Liver (tissue), 9 donors: ENCODE data around the gene MECP2. TPM values are rescaled to one million over a fixed set of nuclear protein-coding genes. Genes with fewer than 3 reads are reported as not detected.

Experiments
- DNase-seq: peaks from one replicate; pipeline ENCODE4 v3.0.0-alpha.2; 2017; ENCODE audit warnings: low spot score
- H3K27ac ChIP-seq, 2 donors: one replicate each; pipeline ENCODE4 v1.7.0; 2013; ENCODE audit warnings: inconsistent platforms in 2 of 2, low read length in 2 of 2, control low read depth in 1 of 2, low read depth in 1 of 2, mild to moderate bottlenecking in 1 of 2
- H3K27me3 ChIP-seq, 4 donors: one replicate each; pipeline versions ENCODE4 v1.6.1 to v1.7.0; 2013; ENCODE audit warnings: low read length in 3 of 4, inconsistent platforms in 1 of 4, mild to moderate bottlenecking in 1 of 4, moderate library complexity in 1 of 4; ENCODE audit not compliant: control insufficient read depth in 4 of 4, insufficient read depth in 4 of 4
- H3K36me3 ChIP-seq, 4 donors: one replicate each; pipeline versions ENCODE4 v1.6.1 to v1.7.0; 2013; ENCODE audit warnings: low read length in 3 of 4, mild to moderate bottlenecking in 3 of 4, low read depth in 1 of 4, moderate library complexity in 1 of 4; ENCODE audit not compliant: control insufficient read depth in 4 of 4, insufficient read depth in 3 of 4
- H3K4me1 ChIP-seq, 4 donors: one replicate each; pipeline versions ENCODE4 v1.6.1 to v1.7.0; 2013; ENCODE audit warnings: low read length in 3 of 4, mild to moderate bottlenecking in 3 of 4, moderate library complexity in 1 of 4; ENCODE audit not compliant: control insufficient read depth in 4 of 4, insufficient read depth in 4 of 4
- H3K4me3 ChIP-seq, 3 donors: one replicate each; pipeline versions ENCODE4 v1.6.1 to v1.7.0; 2013; ENCODE audit warnings: low read length in 3 of 3, control low read depth in 1 of 3, low read depth in 1 of 3, mild to moderate bottlenecking in 1 of 3
- H3K9ac ChIP-seq, 2 donors: one replicate each; pipeline ENCODE4 v1.7.0; 2013; ENCODE audit warnings: low read length in 2 of 2, mild to moderate bottlenecking in 2 of 2, moderate library complexity in 2 of 2, control low read depth in 1 of 2, low read depth in 1 of 2
- H3K9me3 ChIP-seq, 4 donors: one replicate each; pipeline versions ENCODE4 v1.6.1 to v1.7.0; 2013; ENCODE audit warnings: low read length in 3 of 4; ENCODE audit not compliant: control insufficient read depth in 4 of 4
- ATF3 ChIP-seq: IDR thresholded peaks from 2 replicates; pipeline ENCODE4 v1.6.1; 2016; ENCODE audit warnings: antibody characterized with exemption
- EGR1 ChIP-seq, 2 donors: IDR thresholded peaks; 2 replicates each; pipeline ENCODE4 v1.6.1; 2016 to 2018; ENCODE audit warnings: antibody characterized with exemption in 2 of 2, low read depth in 2 of 2
- FOXA1 ChIP-seq: IDR thresholded peaks from 2 replicates; pipeline ENCODE4 v1.6.1; 2016; ENCODE audit warnings: antibody characterized with exemption
- FOXA2 ChIP-seq: IDR thresholded peaks from 2 replicates; pipeline ENCODE4 v1.6.1; 2016; ENCODE audit warnings: antibody characterized with exemption
- GABPA ChIP-seq, 2 donors: IDR thresholded peaks in 1 of 2; conservative IDR thresholded peaks in 1 of 2; 2 replicates each; pipeline ENCODE4 v1.6.1; 2016; ENCODE audit warnings: antibody characterized with exemption in 2 of 2, mild to moderate bottlenecking in 1 of 2, moderate library complexity in 1 of 2
- HNF4G ChIP-seq: IDR thresholded peaks from 2 replicates; pipeline ENCODE4 v1.6.1; 2016; ENCODE audit warnings: antibody characterized with exemption
- JUND ChIP-seq, 2 donors: IDR thresholded peaks; 2 replicates each; pipeline ENCODE4 v1.6.1; 2016; ENCODE audit warnings: antibody characterized with exemption in 2 of 2
- NR2F2 ChIP-seq: IDR thresholded peaks from 2 replicates; pipeline ENCODE4 v1.6.1; 2016; ENCODE audit warnings: antibody characterized with exemption
- RAD21 ChIP-seq, 2 donors: IDR thresholded peaks; 2 replicates each; pipeline ENCODE4 v1.6.1; 2016; ENCODE audit warnings: antibody characterized with exemption in 2 of 2, mild to moderate bottlenecking in 2 of 2
- RXRA ChIP-seq, 2 donors: IDR thresholded peaks; 2 replicates each; pipeline ENCODE4 v1.6.1; 2017 to 2018; ENCODE audit warnings: antibody characterized with exemption in 2 of 2, mild to moderate bottlenecking in 1 of 2
- SP1 ChIP-seq: IDR thresholded peaks from 2 replicates; pipeline ENCODE4 v1.6.1; 2018; ENCODE audit warnings: antibody characterized with exemption, mild to moderate bottlenecking
- TAF1 ChIP-seq: conservative IDR thresholded peaks from 2 replicates; pipeline ENCODE4 v1.6.1; 2016; ENCODE audit warnings: antibody characterized with exemption, mild to moderate bottlenecking
- ZBTB33 ChIP-seq: IDR thresholded peaks from 2 replicates; pipeline ENCODE4 v1.6.1; 2016; ENCODE audit warnings: antibody characterized with exemption
- WGBS: extraction: QIAGEN DNeasy Blood & Tissue Kit; methylation state at CpG from one replicate; pipeline ENCODE4 v1.1.7; 2013; 5-methylcytosine and 5-hydroxymethylcytosine counted together
- polyA plus RNA-seq, 2 donors: library from polyadenylated mRNA; stranded (reverse) in 1 of 2; unstranded in 1 of 2; fragments of 200-250 nt in 1 of 2; fragments of >200 nt in 1 of 2; fragmentation: Nextera tagmentation in 1 of 2; extraction: Ambion mirVana in 1 of 2; gene quantifications; one replicate each; pipeline versions ENCODE4 v1.2.1 to v1.2.3, GENCODE V29; 2013 to 2015
- total RNA-seq, 2 donors: library from RNA; depleted of rRNA; stranded (reverse); fragments of >200 nt; gene quantifications; one replicate each; pipeline ENCODE4 v1.2.3, GENCODE V29; 2014
- TF ChIP-seq, protein P1 (sequence below): IDR thresholded peaks from 2 replicates; pipeline ENCODE4 v1.6.1; 2016; ENCODE audit warnings: antibody characterized with exemption
- TF ChIP-seq, protein P2 (sequence below): fragments of 150-350 bp; IDR thresholded peaks from 2 replicates; pipeline ENCODE4 v1.5.1; 2017; ENCODE audit warnings: improper control_type of control experiment, low read depth, low read length; ENCODE audit not compliant: missing input control
- donor health status: healthy.
- donor health status: healthy.
- donor health status: healthy.
- donor health status: healthy.
- donor health status: healthy.

The MECP2 gene
- total and polyA plus RNA-seq, 4 donors, result 6.9 to 22.0 (median 10.0) TPM

GRCh38 chrX:154026136-154027021 is 71.1 kb downstream of the MECP2 start:
- 96% methylated on average over 21 of the region's 21 CpGs for WGBS
- TF ChIP-seq GABPA (IDR thresholded peaks at IDR 0.05 in 1 of 2, conservative IDR thresholded peaks at IDR 0.05 in 1 of 2) (no peak), FOXA1 (no peak), RXRA (IDR thresholded peaks at IDR 0.05) (no peak), HNF4G (no peak), TAF1 (no peak)
- H3K4me3 ChIP-seq, result no peak overlapping the region
- no peaks in the 10 kb centered on the region for H3K9me3 ChIP-seq
- no peak overlapping the region for H3K27ac ChIP-seq
- peaks cover 5 to 19% (median 15%) of the 10 kb centered on the region in 4 donors for H3K4me1 ChIP-seq
- H3K27me3 ChIP-seq, result no peaks in the 10 kb centered on the region
- H3K9ac ChIP-seq, result no peak overlapping the region
- peaks cover 4 to 6% (median 4%) of the 10 kb centered on the region in 4 donors for H3K36me3 ChIP-seq
- no peak for DNase-seq

DNA sequence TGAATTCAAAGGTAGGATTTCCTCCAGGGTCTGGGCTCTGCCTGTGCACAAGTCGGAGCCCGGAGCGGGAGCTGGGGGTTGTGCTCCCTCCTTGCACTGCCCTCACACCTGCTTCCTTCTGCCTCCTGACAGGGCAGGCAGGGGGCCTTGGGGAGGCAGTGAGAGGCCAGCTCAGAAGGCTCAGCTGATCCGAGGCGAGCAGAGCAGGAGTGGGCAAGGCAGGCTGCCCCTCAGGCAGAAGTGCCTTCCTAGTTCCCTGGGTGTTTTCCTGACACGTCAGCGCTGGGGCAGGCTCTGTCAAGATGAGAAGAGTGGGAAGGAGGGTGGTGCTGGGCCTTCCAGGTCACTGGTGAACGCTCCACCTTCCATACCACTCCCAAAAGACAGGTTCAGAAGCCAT is 72.3 kb downstream of the MECP2 start:
- WGBS, result 92% methylated on average over 8 of the region's 8 CpGs
- Histone ChIP-seq H3K4me3 (no peak overlapping the region), H3K9me3 (no peaks in the 10 kb centered on the region), H3K27me3 (no peaks in the 10 kb centered on the region), H3K9ac (no peak overlapping the region), H3K27ac (no peak overlapping the region), H3K4me1 (peaks cover 5 to 30% (median 18%) of the 10 kb centered on the region in 4 donors), H3K36me3 (peaks cover 0 to 2% (median under 1%) of the 10 kb centered on the region in 4 donors)
- no peak for TF ChIP-seq HNF4G
- TF ChIP-seq RAD21 (IDR thresholded peaks at IDR 0.05), result no peak
- TF ChIP-seq FOXA2, result no peak
- no peak for TF ChIP-seq TAF1
- no peak for TF ChIP-seq ATF3
- TF ChIP-seq, protein P1, sequence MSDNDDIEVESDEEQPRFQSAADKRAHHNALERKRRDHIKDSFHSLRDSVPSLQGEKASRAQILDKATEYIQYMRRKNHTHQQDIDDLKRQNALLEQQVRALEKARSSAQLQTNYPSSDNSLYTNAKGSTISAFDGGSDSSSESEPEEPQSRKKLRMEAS, result no peak
- no peak for TF ChIP-seq JUND (IDR thresholded peaks at IDR 0.05)
- TF ChIP-seq, protein P2, sequence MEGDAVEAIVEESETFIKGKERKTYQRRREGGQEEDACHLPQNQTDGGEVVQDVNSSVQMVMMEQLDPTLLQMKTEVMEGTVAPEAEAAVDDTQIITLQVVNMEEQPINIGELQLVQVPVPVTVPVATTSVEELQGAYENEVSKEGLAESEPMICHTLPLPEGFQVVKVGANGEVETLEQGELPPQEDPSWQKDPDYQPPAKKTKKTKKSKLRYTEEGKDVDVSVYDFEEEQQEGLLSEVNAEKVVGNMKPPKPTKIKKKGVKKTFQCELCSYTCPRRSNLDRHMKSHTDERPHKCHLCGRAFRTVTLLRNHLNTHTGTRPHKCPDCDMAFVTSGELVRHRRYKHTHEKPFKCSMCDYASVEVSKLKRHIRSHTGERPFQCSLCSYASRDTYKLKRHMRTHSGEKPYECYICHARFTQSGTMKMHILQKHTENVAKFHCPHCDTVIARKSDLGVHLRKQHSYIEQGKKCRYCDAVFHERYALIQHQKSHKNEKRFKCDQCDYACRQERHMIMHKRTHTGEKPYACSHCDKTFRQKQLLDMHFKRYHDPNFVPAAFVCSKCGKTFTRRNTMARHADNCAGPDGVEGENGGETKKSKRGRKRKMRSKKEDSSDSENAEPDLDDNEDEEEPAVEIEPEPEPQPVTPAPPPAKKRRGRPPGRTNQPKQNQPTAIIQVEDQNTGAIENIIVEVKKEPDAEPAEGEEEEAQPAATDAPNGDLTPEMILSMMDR, result no peak
- TF ChIP-seq EGR1 (IDR thresholded peaks at IDR 0.05; ENCODE audit: low read depth in 2 of 2), result no peak
- no peak for TF ChIP-seq GABPA (IDR thresholded peaks at IDR 0.05 in 1 of 2, conservative IDR thresholded peaks at IDR 0.05 in 1 of 2)
- DNase-seq, result no peak

DNA sequence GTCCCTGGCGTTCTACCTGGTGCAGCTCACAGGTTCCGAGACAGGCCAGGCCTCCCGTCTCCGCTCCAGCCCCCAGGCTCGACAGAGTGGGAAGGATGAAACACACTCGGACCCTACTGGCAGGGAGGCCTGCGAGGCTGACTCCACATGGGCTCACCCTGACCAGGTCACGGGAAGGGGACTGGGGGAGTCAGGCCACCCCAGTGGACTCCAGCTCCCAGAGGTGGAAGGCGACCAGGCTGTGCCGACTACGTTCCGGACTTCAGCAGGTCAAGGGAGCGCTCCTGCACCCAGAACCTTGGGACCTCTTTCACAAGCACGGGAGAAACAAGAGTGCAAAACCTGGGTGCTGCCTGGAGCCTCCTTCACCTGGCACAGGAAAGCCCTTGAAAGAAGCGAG is 73.2 kb downstream of the MECP2 start:
- H3K4me1 ChIP-seq, result peaks cover 5 to 29% (median 18%) of the 10 kb centered on the region in 4 donors
- H3K9me3 ChIP-seq, result no peaks in the 10 kb centered on the region
- H3K9ac ChIP-seq, result no peak overlapping the region
- DNase-seq, result no peak
- H3K36me3 ChIP-seq, result peaks cover 0 to 1% (median 0%) of the 10 kb centered on the region in 4 donors
- no peak overlapping the region for H3K27ac ChIP-seq
- no peak overlapping the region for H3K4me3 ChIP-seq
- WGBS, result 95% methylated on average over 15 of the region's 15 CpGs
- no peaks in the 10 kb centered on the region for H3K27me3 ChIP-seq
- no peak for TF ChIP-seq HNF4G
- no peak for TF ChIP-seq EGR1 (IDR thresholded peaks at IDR 0.05; ENCODE audit: low read depth in 2 of 2)
- no peak for TF ChIP-seq TAF1
- TF ChIP-seq NR2F2, result no peak
- no peak for TF ChIP-seq FOXA1
- TF ChIP-seq, protein P2, result no peak
- no peak for TF ChIP-seq SP1
- TF ChIP-seq ATF3, result no peak
- TF ChIP-seq RAD21 (IDR thresholded peaks at IDR 0.05), result no peak
- no peak for TF ChIP-seq ZBTB33
